Fibroblast of peridontal ligament (primary cell): Measurements from ENCODE around the gene AFAP1.

Experiments used
- DNase-seq: peaks from one replicate; pipeline ENCODE4 v3.0.0-alpha.2; 2010; ENCODE audit errors: extremely low read depth

AFAP1 gene

DNA sequence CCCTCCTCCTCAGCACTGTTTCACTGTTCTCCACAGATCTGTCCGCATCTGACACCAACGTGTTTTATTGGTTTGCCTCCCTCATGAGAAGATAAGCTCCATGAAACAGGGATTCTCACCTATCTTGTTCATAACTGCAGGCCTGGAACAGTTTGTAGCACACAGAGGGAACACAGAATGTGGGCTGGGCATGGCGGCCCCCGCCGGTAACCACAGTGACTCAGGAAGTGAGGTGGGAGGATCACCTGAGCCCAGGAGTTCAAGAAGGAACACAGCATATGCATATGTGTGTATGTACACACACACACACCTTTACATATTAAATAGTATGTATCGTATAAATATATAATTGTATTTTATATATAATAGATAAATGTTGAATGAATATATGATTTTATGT is 168.6 kb downstream of the AFAP1 start:
- no peak for DNase-seq

DNA sequence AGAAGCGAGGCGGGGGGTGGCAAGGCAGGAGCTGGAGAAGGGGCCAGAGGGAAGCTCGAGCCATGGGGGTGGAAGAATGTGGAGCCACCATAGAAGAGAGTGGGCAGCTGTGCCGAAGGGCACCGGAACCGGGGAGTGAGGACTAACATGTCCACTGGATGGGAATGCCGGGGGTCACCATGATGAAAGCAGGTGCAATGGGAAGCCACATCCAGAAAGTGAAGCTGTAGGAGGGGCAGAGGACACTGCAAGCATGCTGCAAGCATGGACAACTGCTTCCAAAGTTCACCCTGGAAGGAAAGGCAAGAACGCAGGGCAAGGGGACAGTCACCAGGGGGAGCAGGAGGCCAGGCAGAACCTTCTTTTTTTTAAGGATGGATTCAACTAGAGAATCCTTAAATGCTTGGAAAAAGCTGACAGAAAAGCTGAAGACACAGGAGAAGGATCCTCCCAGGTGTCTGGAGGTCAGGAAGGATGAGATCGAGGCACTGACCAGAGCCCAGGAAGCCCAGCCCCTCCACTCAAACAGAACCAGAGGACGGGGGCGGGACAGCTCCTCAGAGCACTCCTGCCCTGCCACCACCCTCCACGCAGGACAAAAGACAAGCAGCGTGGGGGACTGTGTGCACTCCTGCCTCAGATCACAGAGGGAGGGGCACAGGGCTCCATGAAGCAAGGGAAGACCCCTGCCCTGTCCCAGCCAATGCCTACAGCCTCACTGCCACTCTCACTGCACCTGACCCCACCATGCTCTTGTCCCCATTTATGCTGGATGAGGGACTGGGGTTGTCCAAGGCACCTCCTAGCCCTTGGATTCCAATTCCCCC is 169.2 kb downstream of the AFAP1 start:
- DNase-seq: peak; percentile 41

DNA sequence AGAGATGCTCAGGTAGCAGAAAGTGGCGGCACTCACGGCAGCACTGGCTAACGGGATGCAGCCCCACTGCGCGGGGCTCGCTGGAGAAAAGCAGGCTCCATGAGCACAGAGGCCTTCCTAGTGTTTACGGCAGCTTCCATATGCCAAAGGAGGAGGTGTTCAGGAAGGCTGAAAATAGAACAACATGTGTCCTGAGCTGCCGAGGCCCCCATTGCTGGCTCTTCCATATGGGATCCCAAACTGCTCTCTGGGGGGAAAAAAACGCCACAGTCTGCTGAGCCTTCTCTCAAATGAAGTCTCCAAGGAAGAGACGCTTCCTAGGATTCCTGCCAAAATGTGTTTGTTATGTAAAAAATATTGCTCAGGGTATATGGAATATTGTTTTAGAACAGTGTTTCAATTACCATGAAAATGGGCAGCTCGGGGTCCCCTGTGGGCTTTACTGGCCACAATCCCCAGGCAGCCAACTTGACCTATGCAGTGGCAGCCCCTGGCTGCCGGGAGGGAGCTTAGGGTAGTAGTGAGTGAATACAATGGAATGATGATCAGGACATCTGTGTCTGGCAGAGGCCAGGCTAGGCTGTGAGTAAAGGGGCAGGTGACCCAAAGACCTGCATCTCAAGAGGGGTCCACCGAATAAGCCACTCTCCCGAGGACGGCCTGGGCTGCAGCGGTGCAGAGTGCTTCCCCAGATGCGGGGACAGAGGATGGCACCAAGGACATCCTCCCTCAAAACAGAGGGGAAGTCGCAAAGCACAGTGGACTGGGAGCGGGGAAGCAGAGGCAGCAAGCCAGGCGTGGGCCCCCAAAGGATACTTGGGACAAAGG is 170.1 kb downstream of the AFAP1 start:
- DNase-seq: no peak

DNA sequence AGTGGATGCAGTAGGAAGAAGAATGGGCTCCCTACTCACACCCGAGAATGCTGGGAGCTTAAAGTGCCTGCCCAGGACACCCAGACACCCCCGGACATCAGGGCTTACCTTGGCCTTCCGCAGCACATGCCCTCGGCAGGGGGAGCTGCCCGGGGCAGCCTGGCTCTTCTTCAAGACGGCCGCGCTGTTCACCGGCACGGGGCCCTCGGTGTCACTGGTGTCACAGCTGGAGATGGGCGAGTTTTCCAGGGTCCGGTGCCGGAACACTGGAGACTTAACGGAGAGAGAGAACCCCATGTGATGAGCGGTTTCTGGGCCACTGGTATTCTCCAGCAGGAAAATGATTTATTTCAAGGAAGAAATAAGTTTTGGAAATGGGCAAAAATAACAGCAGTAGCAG is 170.9 kb downstream of the AFAP1 start:
- DNase-seq: no peak

DNA sequence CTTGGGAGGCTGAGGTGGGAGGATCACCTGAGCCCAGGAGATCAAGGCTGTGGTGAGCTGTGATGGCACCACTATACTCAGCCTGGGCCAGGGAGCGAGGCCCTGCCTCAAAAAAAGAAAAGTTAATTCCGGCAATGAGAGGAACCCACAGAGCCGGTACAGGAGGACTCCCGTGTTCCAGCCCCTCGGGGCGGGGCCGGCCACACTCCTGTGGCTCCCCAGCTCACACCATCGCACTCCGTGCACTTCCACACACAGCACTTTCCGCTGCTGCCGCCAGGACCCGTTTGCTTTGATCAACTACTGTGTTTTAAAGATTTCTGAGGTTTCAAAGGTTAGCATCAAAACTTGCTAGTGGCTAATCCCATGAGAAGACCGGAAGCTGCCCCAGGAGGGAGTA is 171.7 kb downstream of the AFAP1 start:
- no peak for DNase-seq

DNA sequence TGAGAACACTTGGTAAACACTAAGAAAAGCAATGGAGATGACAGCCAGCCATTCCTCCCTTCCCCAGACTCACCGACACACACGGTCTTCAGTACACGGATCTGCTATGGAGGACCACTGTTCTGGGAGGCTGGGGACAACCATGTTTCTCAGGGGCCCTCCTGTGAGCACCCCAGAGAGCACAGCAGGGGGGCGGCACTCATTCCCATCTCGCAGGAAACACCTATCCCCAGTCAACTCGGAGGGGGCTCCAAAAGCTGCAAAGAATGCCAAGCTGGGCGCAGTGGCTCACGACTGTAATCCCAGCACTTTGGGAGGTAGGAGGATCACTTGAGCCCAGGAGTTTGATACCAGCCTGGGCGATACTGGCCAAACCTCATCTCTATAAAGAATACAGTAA is 172.1 kb downstream of the AFAP1 start:
- DNase-seq: no peak

DNA sequence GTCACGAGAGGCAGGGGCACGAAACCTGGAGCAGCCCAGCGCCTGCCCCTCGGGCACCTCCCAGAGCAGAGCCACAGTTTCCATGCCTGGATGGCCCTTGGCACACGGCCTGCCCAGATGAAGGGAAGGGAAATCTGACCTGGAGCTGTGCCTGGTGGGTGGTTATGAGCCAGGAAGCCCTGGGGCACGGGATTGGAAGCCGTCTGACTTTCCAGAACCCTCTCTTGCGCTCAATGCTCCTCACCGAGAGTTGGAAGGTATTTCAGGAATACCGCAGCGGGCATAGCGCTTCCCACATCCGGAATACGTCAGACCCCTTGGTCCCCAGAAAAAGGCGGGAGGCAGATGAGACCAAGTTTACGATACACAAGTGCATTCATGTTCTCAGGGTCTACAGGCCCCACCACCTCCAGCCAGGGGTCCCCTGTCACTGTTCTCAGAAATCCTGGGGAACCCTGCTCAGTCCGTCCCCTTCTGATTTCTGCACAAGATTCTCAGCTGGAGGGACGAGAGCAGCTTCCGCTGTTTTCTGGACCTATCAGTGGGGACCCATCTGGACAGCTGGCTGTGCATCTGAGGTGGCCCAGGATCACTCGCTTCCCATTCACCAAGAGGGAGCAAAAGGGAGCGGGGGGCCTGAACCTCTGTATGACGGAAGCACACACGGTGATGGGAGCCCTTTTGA is 172.9 kb downstream of the AFAP1 start:
- no peak for DNase-seq

DNA sequence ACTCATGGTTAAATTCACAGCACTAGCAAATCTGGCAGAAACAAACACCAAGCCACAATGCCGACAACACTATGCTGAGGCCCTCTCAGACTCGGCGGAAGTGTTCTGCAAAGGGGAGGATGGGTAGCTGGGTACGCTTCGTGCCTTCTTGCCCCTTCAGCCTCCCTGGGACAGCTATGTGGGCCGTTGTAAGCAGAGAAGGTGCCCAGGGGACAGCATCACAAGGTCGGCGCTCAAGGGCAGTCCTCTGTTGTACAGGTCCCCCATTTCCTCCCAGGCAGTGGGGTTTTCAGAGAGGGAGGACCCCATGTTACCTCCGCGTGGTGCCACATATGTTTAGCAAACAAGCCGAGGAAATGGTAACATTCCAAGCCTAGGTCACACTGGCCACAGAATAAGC is 173.6 kb downstream of the AFAP1 start:
- no peak for DNase-seq

DNA sequence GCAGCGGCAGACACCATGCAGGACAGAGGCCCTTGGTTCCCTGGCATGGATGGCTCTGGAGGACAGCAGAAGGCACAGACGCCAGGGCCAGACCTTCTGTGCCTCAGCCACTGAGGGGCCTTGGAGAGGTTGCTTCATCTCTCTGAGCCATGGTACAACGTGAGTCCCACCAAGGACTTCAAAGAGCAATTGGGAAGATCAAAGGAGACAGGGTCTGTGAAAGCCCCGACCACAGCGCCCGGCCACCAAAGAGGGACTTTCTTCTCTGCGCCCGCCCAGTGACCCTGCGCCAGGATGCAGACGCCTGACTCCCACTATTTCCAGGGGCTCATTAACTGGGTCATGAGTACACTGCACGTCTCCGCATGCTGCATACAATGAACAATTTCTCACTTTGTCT is 174.0 kb downstream of the AFAP1 start:
- DNase-seq: no peak

DNA sequence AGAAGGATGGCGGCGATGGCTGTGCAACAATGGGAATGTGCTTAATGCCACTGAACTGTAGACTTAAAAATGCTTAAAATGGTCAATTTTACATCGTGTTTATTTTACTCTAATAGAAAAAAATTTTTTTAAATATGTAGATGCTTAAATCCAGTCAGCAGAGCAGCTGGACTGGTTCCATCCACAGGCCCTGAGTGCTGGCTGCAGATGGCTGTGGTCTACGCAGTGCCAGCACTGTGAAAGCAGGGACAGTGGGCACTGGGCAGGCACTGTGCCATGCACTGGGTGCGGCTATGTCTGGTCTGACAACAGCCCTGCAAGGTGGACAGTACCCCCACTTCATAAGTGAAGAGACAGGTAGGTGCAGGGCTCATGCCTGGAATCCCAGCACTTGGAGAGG is 175.2 kb downstream of the AFAP1 start:
- no peak for DNase-seq

DNA sequence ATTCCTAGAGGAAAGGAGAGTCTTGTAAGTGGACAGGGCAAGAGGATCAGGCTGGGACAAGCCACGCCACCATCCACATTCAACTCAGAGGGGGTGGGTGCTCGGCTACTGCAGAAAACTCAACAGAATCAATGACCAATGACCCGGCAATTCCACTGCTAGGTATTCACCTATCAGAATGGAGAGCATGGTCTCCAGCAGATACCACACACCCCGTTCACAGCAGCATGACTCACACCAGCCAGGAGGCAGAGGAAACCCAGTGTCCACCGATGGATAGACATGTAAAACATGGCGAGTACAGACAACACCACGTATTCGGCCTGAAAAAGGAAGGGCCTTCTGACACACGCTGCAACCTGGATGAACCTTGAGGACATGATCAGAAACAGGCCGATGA is 175.9 kb downstream of the AFAP1 start:
- DNase-seq: no peak

DNA sequence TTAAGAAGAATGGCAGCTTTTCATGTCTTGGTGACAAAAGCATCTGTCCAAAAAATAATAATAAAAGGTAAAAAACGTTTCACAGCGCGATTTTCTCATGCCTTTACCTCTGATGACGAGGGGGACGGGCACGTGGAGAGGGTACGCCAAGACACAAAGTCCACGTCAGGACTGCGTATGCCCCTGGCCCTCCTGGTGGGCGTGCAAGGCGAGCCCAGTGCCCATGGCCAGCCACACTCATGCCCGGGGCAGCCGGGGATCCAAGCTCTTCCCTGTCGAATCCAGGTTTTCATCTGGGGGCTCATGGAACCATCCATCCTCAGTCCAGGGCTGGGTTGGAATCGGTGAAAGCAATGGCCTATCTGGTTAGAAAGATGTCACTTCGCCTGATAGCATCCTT is 176.6 kb downstream of the AFAP1 start:
- no peak for DNase-seq

DNA sequence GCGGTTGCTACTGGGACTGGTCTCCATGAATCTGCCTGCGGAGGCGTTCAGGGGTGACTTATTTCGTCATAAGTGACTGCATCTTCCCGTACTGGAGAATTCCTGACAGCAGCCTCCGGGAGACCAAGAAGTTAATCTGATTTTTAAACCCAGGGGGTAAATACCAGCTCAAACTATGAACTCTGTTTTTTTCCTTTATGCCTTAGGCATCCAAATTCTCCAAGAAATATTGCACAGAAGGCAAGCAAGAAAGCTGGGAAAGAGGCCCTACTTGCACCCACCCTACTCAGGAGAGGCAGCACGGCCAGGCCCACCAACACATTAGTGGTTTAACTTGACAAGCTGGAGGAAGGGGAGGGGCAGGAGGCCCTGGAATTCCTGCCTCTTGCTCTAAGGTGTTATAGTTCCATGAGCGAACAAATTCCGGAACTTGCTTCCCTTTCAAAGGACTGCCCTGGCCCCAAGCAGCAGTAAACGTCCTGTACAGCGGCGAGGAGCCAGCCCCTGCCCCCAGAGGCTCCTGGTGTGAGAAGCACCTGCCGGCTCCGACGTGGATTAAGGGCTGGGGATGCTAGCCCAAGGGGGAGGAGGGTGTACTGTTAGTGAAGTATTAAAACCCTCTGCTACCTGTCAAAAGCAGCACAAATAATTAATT is 177.2 kb downstream of the AFAP1 start:
- DNase-seq: no peak

DNA sequence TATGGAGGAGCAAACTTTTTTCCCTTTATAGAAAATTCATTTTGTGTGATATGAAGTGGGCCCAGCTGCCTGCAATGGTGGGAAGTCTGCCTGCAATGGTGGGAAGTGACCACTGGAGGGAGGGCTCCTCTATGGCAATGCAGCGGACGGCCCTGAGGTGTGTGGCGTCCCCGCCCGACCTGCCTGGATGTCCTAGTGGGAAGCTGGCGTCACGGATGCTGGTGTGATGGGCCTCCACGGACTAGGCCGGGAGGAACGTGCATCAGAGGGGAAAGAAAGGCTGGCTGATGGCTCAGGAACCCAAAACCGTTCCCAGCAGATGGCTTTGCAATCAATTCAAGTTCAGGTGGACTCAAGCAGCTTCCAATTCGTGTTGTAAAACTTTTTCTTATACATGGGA is 177.9 kb downstream of the AFAP1 start:
- peak; percentile 14 for DNase-seq

DNA sequence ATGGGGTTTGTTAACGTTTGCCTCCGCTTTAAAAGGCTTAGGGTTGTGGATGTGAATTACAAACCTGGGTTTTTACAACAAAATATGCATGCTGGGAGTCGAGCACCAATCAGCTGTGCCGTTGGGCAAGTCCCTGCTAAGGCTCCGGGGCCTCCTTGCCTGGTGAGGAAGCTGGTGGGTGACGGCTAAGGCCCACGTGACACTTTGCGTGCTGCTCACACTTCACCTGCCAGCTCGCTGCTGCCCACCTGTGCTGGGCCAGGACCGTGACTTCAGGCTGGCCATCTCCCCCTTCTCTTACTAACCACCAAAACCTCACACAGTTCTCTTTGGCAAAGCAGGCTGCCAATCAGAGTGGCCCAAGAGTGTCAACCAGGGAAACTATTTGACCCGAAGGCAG is 178.3 kb downstream of the AFAP1 start:
- no peak for DNase-seq

DNA sequence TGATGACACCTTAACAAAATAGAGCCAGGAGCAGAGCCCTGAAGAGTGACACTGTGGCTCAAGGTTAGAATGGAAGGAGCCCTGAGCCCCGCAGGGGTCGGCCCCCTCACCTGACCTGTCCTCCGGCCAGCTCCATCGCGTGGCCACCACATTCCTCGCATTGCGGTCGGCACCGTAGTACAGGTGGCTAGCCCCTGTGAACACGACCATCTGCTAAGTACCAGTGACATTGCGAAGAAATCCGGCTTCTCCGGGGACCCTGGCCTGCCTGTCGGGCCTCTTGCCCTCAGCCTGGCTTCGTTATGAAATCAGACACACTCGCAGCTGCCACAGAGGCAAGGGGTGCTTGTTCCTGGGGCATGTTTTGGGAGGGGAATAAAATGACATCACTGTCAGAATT is 179.0 kb downstream of the AFAP1 start:
- DNase-seq: no peak

DNA sequence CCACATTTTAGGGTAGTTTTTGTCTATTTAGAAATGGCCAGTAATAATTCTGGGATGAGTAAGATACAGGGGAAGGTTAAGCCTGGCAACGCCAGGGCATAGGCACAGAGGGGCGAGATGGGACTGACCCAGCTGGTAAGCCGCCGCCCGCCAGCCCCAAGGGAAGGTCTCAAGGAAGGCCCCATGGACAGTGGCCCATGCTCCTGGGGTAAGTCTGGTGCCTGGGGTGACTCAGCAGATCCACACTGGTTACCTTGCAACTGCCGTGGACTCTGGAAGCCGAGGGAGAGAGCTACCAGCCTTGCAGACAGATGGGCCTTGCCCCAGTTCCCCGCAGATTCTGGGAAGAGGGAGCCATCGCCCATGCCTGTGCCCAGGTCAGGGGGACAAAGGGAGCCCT is 179.4 kb downstream of the AFAP1 start:
- DNase-seq: no peak

DNA sequence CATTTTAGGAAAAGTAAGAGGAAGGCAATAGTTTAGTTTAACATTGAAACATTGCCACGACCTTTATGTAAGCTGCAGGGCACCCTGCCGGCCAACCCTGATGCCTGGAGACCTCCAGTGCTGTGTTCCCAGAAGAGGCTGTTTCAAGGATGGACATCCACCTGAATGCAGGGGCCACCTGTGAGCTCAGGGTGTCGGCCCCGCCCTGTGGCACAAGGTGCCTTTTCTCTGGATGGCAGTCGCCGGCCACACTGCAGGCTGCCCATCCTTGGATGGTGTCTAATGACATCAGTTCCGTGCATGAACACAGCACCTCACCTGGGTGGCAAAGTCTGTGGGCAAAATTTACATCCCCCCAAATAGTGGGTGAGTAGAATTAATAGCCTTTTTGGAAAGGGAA is 180.0 kb downstream of the AFAP1 start:
- no peak for DNase-seq

DNA sequence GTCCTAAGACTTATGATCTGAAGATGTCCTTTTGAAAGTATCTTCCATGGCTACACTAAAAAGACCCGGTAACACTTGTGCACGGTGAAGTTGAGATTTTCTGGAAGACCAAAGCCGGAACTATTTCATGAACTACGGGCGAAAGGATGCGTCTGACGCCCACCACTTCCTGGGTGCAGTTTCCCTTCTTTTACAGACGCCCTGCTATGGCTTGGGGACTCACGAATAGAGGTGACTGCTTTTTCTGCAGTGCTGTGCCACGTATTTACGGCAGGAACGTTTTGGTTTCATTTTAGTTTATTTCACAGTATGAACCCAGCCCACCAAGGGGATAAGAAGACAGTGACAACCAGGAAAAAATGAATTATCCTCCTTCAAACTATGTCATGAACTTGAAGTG is 180.4 kb downstream of the AFAP1 start:
- DNase-seq: no peak

DNA sequence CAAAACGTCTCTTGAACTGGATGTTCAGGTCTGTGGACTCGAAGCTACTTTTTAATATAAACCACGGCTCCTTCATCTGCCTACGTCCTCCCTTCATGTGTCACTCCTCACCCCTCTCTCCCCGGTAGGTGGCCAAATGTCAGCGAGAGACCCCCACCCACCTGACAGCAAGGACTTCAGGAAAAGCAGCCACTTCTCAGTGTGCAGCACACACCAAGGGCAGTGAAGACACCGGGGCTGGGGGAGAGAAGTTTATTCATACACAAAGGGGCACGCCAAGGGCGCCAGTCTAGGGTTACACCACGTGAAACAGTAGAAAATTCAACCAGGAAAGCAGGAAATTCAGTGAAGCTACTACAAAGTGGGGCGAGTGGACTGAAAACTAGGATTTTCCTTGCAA is 181.2 kb downstream of the AFAP1 start:
- DNase-seq: no peak

DNA sequence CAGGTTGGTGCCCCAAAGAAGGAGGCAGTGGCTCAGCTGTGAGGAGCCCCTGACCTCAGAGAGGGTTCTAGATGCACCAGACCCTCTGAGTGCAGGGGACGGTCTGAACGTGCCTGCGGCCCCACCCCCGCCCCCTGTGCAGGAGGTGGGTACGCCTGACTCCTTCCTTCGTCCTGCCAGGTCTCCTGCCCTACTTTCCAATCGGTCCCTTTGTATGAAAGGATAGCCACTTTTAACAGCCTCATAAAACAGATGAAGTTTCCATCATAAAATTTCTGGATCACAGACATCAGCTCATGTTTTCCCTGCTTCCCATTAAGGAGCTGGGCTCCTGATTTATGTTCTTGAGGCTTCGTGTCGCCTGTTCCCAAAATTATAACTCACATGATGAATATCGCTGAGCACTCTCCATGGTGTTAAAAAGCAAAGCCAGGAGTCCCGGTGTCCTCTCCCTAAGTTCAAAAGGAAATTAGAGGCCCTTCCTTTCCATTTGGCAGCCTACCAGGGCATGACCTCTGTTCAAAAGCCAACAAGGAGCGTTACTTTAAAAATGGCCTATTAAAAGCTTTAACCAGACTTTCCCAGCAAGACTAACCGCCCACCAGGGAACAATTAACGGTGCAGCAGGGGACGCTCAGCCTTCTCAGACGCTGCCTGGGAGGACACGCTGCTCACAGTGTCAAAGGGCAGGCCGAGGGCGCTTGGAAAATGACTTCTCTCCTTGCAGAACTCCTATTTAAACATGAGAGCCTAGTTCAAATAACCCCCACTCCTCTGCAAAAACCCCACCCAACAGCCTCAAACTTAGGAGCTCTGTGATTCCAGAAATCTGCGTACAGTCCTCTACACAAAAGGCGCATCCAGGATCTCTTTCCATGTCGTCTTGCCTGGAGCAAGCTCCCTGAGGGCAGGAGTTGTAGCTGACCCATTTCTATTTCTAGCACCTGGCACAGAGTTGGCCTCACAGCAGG is 181.9 kb downstream of the AFAP1 start:
- DNase-seq: no peak
